Measurements from ENCODE around the gene OR6C2.
"Not testable (repeated sequence)": the region's sequence is repeated elsewhere in the genome, so short reads cannot be mapped to it uniquely, and the experiment has no call there.

The OR6C2 gene

DNA sequence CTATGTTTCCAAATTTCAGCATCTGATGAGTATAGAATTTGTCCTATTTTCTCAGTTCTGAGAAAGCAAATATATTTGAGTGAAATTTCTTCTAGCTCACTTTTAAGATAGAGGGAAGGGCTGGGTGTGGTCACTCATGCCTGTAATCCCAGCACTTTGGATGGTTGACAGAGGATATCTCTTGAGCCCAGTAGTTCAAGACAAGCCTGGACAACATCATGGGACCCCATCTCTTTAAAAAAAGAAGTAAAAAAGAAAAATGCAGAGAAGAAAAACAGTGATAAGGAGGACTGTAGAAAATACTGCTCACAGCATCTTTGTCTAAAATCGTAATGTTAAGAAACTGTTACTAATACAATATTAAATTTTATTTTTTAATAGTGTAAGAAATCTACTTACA, 28.4 kb downstream of the OR6C2 start:
- no peak for DNase-seq (ENCODE audit: low read depth, low spot score)

DNA sequence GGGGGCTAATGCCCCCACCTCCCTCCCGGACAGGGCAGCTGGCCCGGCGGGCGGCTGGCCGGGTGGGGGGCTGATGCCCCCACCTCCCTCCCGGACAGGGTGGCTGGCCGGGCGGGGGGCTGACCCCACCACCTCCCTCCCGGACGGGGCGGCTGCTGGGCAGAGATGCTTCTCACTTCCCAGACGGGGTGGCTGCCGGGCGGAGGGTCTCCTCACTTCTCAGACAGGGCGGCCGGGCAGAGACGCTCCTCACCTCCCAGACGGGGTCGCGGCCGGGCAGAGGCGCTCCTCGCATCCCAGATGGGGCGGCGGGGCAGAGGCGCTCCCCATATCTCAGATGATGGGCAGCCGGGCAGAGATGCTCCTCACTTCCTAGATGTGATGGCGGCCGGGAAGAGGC, 35.3 kb downstream of the OR6C2 start:
- not testable (repeated sequence) for DNase-seq (ENCODE audit: low read depth, low spot score)

DNA sequence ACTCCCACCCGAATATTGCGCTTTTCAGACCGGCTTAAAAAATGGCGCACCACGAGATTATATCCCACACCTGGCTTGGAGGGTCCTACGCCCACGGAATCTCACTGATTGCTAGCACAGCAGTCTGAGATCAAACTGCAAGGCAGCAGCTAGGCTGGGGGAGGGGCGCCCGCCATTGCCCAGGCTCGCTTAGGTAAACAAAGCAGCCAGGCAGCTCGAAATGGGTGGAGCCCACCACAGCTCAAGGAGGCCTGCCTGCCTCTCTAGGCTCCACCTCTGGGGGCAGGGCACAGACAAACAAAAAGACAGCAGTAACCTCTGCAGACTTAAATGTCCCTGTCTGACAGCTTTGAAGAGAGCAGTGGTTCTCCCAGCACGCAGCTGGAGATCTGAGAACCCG, 40.4 kb downstream of the OR6C2 start:
- DNase-seq (ENCODE audit: low read depth, low spot score): not testable (repeated sequence)

DNA sequence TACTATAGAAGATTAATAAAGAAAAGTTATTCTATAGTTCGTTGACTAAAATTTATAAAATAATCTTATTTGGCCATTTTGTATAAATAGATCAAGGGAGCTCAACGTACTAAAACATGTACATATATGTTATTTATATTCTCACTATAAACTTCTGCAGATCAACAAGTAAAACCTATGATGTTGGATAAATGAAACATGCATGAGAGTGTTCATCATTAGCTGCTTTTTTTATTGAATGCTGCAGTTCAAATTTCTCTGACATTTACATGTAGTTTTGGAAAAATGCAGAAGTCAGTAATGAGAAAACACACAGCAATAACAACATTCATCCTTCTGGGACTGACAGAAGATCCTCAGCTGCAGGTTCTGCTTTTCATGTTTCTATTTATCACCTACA, 48.2 kb downstream of the OR6C2 start, which contains the start of gene OR6C68:
Gene OR6C68, plus strand, starts transcription at position 301 of the 400 bp plus-strand sequence. Its CDS starts 0 bp downstream, at position 301.
- no peak for DNase-seq (ENCODE audit: low read depth, low spot score)

GRCh38 chr12:55495490-55495889, 51.6 kb downstream of the OR6C2 start:
- DNase-seq (ENCODE audit: low read depth, low spot score): no peak

- no peak for DNase-seq (ENCODE audit: low read depth, low spot score)
These were observed 55.4 kb downstream of the OR6C2 start for GRCh38 chr12:55499231-55499630.

DNA sequence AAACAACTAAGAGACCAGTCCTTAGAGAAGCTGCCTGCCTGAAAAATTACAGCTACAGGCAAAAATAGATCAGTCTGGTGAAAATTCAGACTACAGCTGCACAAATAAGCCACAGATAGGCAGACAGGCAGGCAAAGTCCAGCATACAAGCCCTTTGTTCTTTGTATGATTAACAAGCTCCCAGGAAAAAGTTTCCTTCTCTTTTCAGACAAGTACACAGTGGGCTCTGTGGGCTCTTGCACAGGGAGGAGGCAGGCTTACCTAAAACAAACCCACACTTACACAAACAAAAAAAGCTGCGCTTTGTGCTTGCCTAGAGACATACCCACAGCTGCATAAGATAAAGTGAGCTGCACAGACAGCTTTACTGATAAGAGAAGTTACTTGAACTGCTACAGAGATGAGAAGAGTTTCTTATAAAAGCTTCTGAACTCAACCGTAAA, 56.0 kb downstream of the OR6C2 start:
- no peak for DNase-seq (ENCODE audit: low read depth, low spot score)

DNA sequence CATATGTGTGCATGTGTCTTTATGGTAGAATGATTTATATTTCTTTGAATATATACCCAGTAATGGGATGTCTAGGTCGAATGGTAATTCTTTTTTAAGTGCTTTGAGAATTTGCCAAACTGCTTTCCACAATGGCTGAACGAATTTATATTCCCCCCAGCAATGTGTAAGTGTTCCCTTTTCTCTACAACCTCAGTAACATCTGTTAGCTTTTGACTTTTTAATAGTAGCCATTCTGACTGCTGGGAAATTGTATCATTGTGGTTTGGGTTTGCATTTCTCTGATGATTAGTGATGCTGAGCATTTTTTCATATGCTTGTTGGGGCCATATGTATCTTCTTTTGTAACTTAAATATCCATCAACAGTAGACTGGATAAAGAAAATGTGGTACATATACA, 57.7 kb downstream of the OR6C2 start:
- DNase-seq (ENCODE audit: low read depth, low spot score): no peak

Data from ELF-1 (cell line).